H9 (cell line): ENCODE data around the gene CREB5. TPM values are rescaled to one million over a fixed set of nuclear protein-coding genes. Genes with fewer than 3 reads are reported as not detected.

Experiments used
- DNase-seq: peaks from one replicate; pipeline ENCODE4 v3.0.0-alpha.2; 2017
- H2AFZ ChIP-seq: one replicate; pipeline ENCODE4 v1.6.1; 2013; ENCODE audit warnings: mild to moderate bottlenecking, low read length, control low read depth, moderate library complexity
- H2AK5ac ChIP-seq: 2 replicates; pipeline ENCODE4 v1.6.1; 2013; ENCODE audit warnings: low read length, control low read depth, mixed read lengths; ENCODE audit not compliant: insufficient read length
- H2BK120ac ChIP-seq: one replicate; pipeline ENCODE4 v1.6.1; 2013; ENCODE audit warnings: low read depth, mild to moderate bottlenecking, low read length, control low read depth, inconsistent platforms; ENCODE audit not compliant: poor library complexity, severe bottlenecking
- H2BK12ac ChIP-seq: 2 replicates; pipeline ENCODE4 v1.6.1; 2013; ENCODE audit warnings: low read length, control low read depth, mixed read lengths, low read depth; ENCODE audit not compliant: insufficient read length
- H2BK15ac ChIP-seq: 2 replicates; pipeline ENCODE4 v1.6.1; 2013; ENCODE audit warnings: low read depth, low read length, control low read depth
- H2BK20ac ChIP-seq: one replicate; pipeline ENCODE4 v1.6.1; 2013; ENCODE audit warnings: low read depth, mild to moderate bottlenecking, low read length, control low read depth, inconsistent platforms; ENCODE audit not compliant: poor library complexity, severe bottlenecking
- H2BK5ac ChIP-seq: 2 replicates; pipeline ENCODE4 v1.6.1; 2013; ENCODE audit warnings: low read length, control low read depth, mixed read lengths; ENCODE audit not compliant: insufficient read length
- H3K14ac ChIP-seq: 2 replicates; pipeline ENCODE4 v1.6.1; 2013; ENCODE audit warnings: low read length, control low read depth; ENCODE audit not compliant: insufficient read depth
- H3K18ac ChIP-seq: 2 replicates; pipeline ENCODE4 v1.6.1; 2013; ENCODE audit warnings: low read depth, mild to moderate bottlenecking, mixed read lengths, low read length, control low read depth; ENCODE audit not compliant: insufficient read length
- H3K23ac ChIP-seq: 2 replicates; pipeline ENCODE4 v1.6.1; 2013; ENCODE audit warnings: low read length, control low read depth, mixed read lengths, low read depth; ENCODE audit not compliant: insufficient read length
- H3K23me2 ChIP-seq: 2 replicates; pipeline ENCODE4 v1.6.1; 2013; ENCODE audit warnings: low read depth, mild to moderate bottlenecking, mixed read lengths, low read length, control low read depth; ENCODE audit not compliant: insufficient read length, poor library complexity, severe bottlenecking
- H3K27ac ChIP-seq: 2 replicates; pipeline ENCODE4 v1.5.1; 2013; ENCODE audit warnings: low read length, control low read depth, mixed read lengths, low read depth; ENCODE audit not compliant: insufficient read length
- H3K27me3 ChIP-seq: 2 replicates; pipeline ENCODE4 v1.6.1; 2013; ENCODE audit warnings: low read length, control low read depth, inconsistent platforms; ENCODE audit not compliant: insufficient read depth
- H3K4ac ChIP-seq: 2 replicates; pipeline ENCODE4 v1.6.1; 2013; ENCODE audit warnings: low read depth, mild to moderate bottlenecking, control low read depth, inconsistent platforms, low read length, moderate library complexity
- H3K4me1 ChIP-seq: 2 replicates; pipeline ENCODE4 v1.6.1; 2013; ENCODE audit warnings: low read length, control low read depth, inconsistent platforms; ENCODE audit not compliant: insufficient read depth
- H3K4me2 ChIP-seq: 2 replicates; pipeline ENCODE4 v1.6.1; 2013; ENCODE audit warnings: low read length, control low read depth, mixed read lengths; ENCODE audit not compliant: insufficient read length, insufficient read depth
- H3K56ac ChIP-seq: 2 replicates; pipeline ENCODE4 v1.6.1; 2013; ENCODE audit warnings: low read depth, mild to moderate bottlenecking, mixed read lengths, low read length, control low read depth; ENCODE audit not compliant: insufficient read length
- H3K79me1 ChIP-seq: 2 replicates; pipeline ENCODE4 v1.6.1; 2013; ENCODE audit warnings: low read depth, mild to moderate bottlenecking, moderate library complexity, low read length, control low read depth, inconsistent platforms; ENCODE audit not compliant: insufficient read depth, poor library complexity, severe bottlenecking
- H3K79me2 ChIP-seq: 2 replicates; pipeline ENCODE4 v1.6.1; 2013; ENCODE audit warnings: low read length, control low read depth, inconsistent platforms; ENCODE audit not compliant: insufficient read depth
- H3K9ac ChIP-seq: 2 replicates; pipeline ENCODE4 v1.6.1; 2013; ENCODE audit warnings: low read length, control low read depth, mixed read lengths; ENCODE audit not compliant: insufficient read length; ENCODE audit errors: extremely low read depth
- H3K9me3 ChIP-seq: one replicate; pipeline ENCODE4 v1.6.1; 2013; ENCODE audit warnings: low read depth, low read length, inconsistent platforms; ENCODE audit not compliant: control insufficient read depth
- H3T11ph ChIP-seq: one replicate; pipeline ENCODE4 v1.6.1; 2013; ENCODE audit warnings: mild to moderate bottlenecking, low read length, control low read depth, inconsistent platforms
- H4K20me1 ChIP-seq: one replicate; pipeline ENCODE4 v1.6.1; 2013; ENCODE audit not compliant: control insufficient read depth, insufficient read length, insufficient read depth
- H4K5ac ChIP-seq: 2 replicates; pipeline ENCODE4 v1.6.1; 2013; ENCODE audit warnings: low read depth, mild to moderate bottlenecking, mixed read lengths, low read length, control low read depth; ENCODE audit not compliant: insufficient read length
- H4K8ac ChIP-seq: replicated peaks from 2 replicates; pipeline ENCODE4 v1.6.1; 2013; ENCODE audit warnings: low read length, control low read depth, mixed read lengths, low read depth; ENCODE audit not compliant: insufficient read length
- H4K91ac ChIP-seq: 2 replicates; pipeline ENCODE4 v1.6.1; 2013; ENCODE audit warnings: low read depth, mild to moderate bottlenecking, moderate library complexity, mixed read lengths, low read length, control low read depth; ENCODE audit not compliant: insufficient read length
- H3K27ac Mint-ChIP-seq, 3 experiments: 2 replicates in 2 of 3; 3 replicates in 1 of 3; pipeline ENCODE4 v1.8.0; 2020 to 2021; ENCODE audit warnings: mixed read lengths in 3 of 3, mild to moderate bottlenecking in 1 of 3, moderate library complexity in 1 of 3
- H3K27me3 Mint-ChIP-seq: 2 replicates; pipeline ENCODE4 v1.8.0; 2021; ENCODE audit warnings: low read depth, mild to moderate bottlenecking, moderate library complexity, mixed read lengths
- H3K36me3 Mint-ChIP-seq, 3 experiments: 2 replicates in 2 of 3; 3 replicates in 1 of 3; pipeline ENCODE4 v1.8.0; 2020 to 2021; ENCODE audit warnings: low read depth in 3 of 3, mixed read lengths in 3 of 3; ENCODE audit not compliant: insufficient read depth in 1 of 3
- H3K4me1 Mint-ChIP-seq, 2 experiments: 2 replicates each; pipeline ENCODE4 v1.8.0; 2020; ENCODE audit warnings: mixed read lengths in 2 of 2
- H3K4me3 Mint-ChIP-seq, 2 experiments: 2 replicates in 1 of 2; 3 replicates in 1 of 2; pipeline ENCODE4 v1.8.0; 2020 to 2021; ENCODE audit warnings: mild to moderate bottlenecking in 2 of 2, mixed read lengths in 2 of 2, moderate library complexity in 1 of 2
- H3K9me3 Mint-ChIP-seq, 2 experiments: 2 replicates in 1 of 2; 3 replicates in 1 of 2; pipeline ENCODE4 v1.8.0; 2020; ENCODE audit warnings: mild to moderate bottlenecking in 2 of 2, mixed read lengths in 2 of 2, moderate library complexity in 1 of 2
- CTCF ChIP-seq: fragments of 200-600 bp; sonication (generic); conservative IDR thresholded peaks from 3 replicates; pipeline ENCODE4 v1.8.0; 2021; ENCODE audit warnings: antibody characterized with exemption, mild to moderate bottlenecking
- WGBS: extraction: QIAGEN DNeasy Blood & Tissue Kit; methylation state at CpG from one replicate; pipeline ENCODE4 v1.1.7; 2013; ENCODE audit warnings: missing lambda C conversion rate, low lambda C conversion rate, mixed read lengths; ENCODE audit not compliant: insufficient read length; ENCODE audit errors: extremely low coverage; 5-methylcytosine and 5-hydroxymethylcytosine counted together
- total RNA-seq: library from RNA; stranded (reverse); gene quantifications from 2 replicates; pipeline ENCODE4 v1.2.1, GENCODE V29; 2021

The CREB5 gene
- total RNA-seq, 1 experiment from 2014 or later = 4.0 TPM

GRCh38 chr7:28868712-28869111, 456.4 kb downstream of the CREB5 start:
- Histone ChIP-seq H3K23me2 (no peaks in the 10 kb centered on the region), H3K4me1 (peaks cover 3% of the 10 kb centered on the region; the same call in 1 of the 2 replicates)
- H3K36me3 Mint-ChIP-seq = no peaks in the 10 kb centered on the region

More at GRCh38 chr7:28868712-28869111, 456.4 kb downstream of the CREB5 start:
- Histone ChIP-seq H3K4ac (no peak overlapping the region), H3K27ac (no peak overlapping the region), H3K56ac (no peak overlapping the region), H4K20me1 (no peaks in the 10 kb centered on the region), H3K27me3 (no peaks in the 10 kb centered on the region), H3K79me2 (no peaks in the 10 kb centered on the region), H3K18ac (no peak overlapping the region), H2BK15ac (no peak overlapping the region), H2BK120ac (no peak overlapping the region), H2BK5ac (no peak overlapping the region), H2AK5ac (no peak overlapping the region), H2BK20ac (no peak overlapping the region), H3K9me3 (no peaks in the 10 kb centered on the region), H2BK12ac (no peak overlapping the region), H3K14ac (no peak overlapping the region), H4K5ac (no peak overlapping the region), H3K79me1 (no peaks in the 10 kb centered on the region), H3K23ac (no peak overlapping the region), H3K4me2 (no peak overlapping the region), H4K91ac (no peak overlapping the region), H3K9ac (no peak overlapping the region), H4K8ac (no peak overlapping the region), H2AFZ (no peak overlapping the region), H3T11ph (no peak overlapping the region)
- WGBS = no CpG with 5 or more reads among the region's 2 CpGs
- no peak for TF ChIP-seq CTCF
- peaks cover 26 to 31% of the 10 kb centered on the region in 2 experiments for H3K4me1 Mint-ChIP-seq
- H3K27me3 Mint-ChIP-seq = no peaks in the 10 kb centered on the region; the same call in none of the 2 replicates
- H3K27ac Mint-ChIP-seq = no peak overlapping the region
- no peak for DNase-seq
- H3K4me3 Mint-ChIP-seq = no peak overlapping the region
- no peaks in the 10 kb centered on the region for H3K9me3 Mint-ChIP-seq
